ENCODE results near the gene MED13L.
"Not testable (repeated sequence)": the region's sequence is repeated elsewhere in the genome, so short reads cannot be mapped to it uniquely, and the experiment has no call there.

Gene MED13L

DNA sequence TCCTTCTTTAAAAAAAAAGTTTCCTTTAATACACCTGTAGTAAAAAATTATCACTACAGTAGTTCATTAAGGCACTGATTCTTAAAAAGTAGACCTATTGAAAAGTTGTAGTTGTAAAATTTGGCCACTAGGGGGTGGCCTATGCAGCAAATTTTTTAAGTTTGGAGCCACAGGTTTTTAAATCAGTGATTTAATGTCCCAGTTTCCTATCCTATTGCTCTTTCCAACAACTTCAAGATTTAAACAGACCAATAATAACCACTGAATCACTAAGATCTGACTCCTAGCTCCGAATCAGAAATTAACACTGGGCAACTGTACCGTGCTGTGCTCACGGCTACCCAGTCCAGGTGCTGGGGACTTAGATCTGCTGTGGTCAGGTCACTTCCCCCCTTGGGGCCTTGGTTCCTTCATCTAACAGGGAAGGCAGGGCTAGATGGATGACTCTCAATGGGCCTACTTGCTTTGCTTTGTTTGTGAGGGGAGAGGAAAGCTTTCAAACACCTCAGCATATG, 279.3 kb downstream of the MED13L start:
- no peak for DNase-seq

DNA sequence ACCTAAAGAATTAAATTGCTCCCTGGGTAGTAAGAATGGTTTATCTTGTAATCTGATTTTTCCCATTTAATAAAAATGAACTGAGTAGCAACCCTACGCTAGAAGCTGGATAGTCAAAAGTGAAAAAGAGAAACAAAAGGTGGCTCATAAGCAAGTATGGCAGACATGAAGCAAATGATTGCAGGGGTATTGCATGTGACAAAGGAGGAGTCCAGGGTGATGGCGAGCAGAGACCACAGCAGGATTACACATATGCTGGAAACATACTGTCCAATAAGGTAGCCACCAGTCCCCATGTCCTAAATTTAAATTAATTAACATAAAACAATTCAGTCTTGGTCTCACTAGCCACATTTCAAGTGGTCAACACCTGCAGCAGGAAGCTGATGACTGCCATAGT, 283.8 kb downstream of the MED13L start:
- no peak for DNase-seq

DNA sequence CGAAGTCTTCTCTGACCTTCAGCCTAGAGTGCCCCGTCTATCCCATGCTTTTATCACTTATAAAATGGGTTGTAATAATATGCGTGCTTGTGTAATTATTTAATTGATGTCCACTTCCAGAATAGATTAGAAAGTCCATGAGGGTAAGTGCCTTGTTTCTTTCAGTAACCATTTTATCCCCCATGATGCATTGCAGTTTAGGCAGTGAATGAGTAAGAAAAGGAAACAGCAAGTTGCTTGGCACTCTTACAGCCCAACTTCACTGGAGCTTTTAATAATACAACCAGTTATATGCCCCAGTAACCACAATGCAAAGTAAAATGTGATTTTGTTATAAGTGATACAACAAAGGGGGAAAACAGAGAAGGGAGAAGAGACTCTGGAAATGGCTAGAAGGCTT, 287.3 kb downstream of the MED13L start:
- no peak for DNase-seq

DNA sequence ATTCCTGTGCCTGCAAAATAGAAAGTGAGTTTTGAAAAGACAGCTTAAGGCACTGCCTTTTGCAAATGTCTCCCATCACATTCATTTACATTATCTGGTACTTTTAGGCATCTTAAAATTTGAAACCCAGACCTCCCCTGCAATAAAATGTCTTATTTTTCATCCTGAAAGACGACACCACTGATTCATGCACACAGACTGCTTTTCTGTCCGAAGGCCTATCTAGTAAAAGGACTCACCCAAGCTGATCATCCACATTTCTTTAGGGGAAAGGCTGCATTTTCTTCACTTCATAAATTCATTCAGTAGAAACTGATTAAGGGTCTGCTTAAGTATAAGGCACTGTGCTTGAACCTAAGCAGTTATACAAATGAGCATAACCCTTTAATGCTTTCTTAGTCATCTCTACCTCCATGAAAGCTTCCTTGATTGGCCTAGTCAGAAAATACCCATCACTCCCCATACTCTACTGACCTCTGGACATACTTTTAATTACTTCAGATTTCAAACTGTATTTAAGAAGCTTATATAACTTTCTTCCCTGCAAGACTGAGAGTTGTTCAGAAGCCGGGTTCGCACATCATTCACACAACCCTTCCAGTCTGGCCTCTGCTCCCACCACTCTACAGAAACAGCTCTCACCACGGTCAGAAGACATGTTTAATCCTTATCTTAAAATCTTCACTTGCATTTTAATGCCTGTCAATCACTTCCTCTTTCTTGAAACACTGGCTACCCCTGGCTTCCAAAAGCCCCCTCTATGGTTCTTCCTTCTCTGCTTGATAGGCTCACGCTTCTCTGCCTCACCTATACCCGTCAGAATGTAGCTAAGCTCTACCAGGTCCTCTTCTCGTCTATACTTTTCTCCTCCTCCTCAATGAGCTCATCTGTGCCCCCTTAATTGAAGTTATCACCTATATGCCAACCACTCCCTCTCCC, 288.6 kb downstream of the MED13L start:
- DNase-seq: no peak

DNA sequence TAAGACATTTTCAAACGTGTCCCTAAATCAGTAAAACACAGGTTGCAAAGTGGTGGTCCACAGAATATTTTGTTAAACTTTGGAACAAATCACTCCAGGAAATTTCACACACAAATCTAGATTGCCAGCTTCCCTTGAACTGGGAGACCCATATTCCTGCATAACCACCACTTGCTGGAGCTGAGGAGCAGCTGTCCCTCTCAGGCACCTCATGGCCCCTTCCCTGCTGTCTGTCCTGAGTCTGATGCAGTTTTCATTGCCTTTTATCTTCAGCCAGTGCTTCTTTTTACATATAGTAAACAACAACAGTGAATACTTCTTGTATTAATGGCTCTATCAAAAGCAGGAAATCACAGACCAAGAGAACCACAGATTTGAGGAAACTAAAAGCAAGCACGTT, 289.3 kb downstream of the MED13L start:
- DNase-seq: no peak

DNA sequence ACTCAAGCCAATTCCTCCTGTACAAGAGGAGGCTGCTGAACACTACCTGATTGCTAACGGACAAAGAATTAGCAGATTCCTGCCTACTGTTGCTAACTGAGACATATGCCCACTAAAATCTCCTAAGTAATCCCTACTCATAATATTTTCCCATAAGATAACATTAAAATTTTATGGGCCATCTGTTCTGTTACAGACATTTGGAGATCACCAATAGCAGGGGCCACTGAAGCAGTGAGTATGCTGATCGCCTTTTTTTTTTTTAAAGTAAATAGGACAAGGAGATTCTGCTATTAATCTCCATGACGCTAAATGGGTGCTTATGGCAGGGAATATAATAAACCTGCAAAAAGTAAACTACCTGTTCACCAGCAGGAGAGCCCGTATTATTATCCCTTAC, 292.9 kb downstream of the MED13L start:
- DNase-seq: peak; percentile 9

DNA sequence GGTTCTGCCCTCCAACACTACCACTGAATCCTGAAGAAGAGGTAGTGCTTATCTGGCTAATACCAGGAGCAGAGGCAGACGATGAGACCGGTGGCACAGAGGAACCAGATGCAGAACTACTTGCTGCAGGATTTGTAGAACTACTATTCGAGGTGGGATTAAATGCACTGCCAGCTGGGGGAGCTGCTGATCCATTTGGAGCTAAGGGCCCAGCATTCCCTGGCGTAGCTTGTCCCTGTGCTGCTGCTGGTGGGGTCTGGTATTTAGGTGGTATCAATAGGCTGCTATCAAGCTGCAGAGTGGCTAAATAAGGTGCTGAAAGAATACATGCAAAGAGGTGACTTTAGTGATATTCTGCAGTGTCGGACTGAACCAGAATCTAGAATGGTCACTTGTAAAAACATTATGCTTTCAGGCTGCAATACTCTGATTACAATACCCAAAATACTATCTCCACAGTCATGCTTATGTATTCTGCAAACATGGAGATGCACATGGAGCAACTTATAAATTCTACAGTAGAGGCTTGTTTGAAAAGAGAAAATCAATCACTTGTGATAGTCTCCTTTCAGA, 294.2 kb downstream of the MED13L start:
- DNase-seq: no peak

DNA sequence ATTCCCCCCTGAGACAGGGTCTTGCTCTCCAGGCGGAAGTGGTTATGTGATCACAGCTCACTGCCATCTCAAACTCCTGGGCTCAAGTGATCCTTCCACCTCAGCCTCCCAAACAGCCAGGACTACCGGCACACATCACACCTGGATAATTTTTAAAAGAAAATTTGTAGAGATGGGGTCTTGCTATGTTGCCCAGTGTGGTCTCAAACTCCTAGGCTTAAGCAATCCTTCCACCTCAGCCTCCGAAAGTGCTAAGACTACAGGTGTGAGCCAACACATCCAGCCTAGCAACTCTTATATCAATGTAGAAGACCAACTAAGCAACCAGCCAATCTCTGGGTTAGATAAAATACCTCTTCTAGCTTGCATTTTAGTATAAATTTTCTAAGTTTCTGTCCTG, 297.2 kb downstream of the MED13L start:
- no peak for DNase-seq

DNA sequence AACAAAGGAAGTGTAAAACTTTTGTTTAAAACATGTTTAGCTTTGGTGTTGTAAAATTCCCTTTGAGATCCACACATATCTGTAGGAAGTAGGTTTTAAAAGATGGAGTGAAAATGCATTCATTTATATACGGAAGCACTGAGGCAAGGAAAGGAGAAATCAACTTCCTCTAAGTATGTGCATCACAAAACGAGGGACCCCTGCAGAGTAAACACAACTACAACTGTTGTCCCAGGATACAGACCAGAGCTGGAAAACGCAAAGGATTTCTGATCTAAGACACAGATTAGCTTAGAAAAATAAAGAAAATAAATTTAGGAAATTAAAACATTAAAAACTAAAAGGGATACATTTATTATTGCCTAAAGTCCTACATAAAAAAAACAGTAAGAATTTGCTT, 297.6 kb downstream of the MED13L start:
- DNase-seq: no peak

DNA sequence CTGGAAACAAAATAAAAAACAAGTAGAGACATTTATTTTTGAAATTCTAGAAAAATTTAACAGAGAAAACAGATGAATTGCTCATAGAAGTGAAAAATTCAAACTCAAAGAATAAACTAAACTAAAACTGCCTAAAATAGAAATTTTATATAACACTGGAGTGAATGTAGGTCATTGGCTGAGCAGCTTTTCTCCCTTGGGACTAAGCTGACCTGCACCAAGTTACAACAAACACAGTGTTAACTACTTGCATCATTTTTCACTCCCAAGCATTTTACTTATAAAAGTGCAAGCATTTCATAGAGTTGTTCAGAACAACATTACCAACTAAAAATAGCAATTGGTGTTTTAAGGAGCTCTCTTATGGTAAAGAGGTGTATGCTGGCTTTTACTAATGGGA, 298.1 kb downstream of the MED13L start:
- no peak for DNase-seq

DNA sequence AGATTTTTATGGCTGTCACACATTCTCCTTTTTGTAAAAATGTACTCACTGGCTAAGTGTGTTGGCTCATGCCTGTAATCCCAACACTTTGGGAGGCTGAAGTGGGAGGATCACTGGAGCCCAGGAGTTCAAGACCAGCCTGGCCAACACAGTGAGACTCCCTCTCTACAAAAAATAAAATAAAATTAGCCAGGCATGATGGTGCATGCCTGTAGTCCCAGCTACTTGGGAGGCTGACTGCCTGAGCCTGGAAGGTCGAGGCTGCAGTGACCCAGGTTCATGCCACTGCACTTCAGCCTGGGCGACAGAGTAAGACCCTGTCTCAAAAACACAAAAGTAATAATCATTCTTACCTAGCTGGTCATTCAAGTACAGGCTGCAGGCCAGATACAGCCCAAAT, 300.7 kb downstream of the MED13L start:
- DNase-seq: not testable (repeated sequence)

DNA sequence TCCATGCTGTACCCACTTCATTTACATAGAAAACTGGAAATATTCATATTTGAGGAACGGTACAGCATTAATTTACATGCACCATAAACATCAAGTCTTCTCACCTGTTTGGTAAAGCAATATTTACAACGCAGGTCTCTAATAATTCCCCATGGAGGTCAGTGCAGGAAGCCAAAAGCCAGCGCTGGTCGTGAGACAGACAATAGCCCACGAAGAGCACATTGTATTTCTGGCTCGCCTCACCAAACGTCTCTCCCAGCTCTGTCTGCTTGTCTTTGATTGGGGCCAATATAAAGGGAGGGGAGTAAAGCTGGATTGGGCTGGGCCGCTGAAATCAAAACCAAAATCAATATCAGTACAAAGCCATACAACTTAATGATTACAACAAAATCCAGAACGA, 302.1 kb downstream of the MED13L start:
- no peak for DNase-seq

DNA sequence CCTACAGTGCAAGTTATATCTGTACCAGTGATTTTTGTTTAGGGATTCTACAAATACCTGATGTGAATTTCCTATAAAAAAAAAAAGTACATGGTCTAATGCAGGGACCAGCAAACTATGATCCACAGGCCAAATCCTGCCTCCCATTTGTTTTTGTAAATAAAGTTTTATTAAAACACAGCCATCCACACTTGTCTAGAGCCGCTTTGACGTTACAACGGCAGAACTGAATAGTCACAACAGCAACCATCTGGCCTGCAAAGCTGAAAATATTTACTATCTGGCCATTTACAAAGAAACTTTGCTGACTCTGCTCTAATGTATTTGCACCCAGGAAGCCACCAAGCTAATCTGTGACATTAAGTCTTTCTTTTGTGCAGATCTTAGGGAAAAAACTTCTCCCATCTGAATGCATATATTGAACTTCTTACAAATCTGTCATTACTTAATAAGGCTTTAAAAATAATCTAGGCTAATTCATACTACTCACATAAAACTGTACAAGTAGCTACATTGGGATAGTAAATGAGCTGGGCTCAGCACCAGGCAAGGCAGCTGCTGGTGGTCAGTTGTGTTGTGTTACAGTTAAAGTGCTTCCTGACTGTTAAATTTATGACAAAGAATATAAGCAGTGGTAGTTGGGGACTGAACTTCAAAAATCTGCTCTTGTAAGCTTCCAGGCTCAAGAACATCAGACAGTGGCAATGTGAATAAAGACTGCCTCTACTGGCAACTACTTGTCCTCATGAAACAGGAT, 303.3 kb downstream of the MED13L start:
- no peak for DNase-seq

DNA sequence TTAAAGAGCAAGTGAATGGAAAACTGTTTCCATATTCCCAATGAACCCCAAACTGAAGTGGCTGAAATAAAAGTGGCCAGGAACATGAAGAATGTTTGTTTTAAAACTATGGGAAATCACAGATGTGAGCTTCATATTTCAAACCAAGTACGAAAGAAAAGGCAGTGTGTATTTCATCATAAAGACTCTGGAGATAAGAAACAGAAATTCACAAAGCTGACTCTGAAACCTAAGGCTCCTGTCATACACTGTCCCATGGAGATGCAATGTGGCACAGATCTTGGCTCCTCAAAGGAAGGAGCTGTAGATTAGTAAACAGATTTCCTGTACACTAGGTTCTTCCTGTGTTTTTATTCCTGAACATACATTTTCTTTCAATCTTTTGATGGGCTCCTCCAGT, 304.4 kb downstream of the MED13L start:
- no peak for DNase-seq

DNA sequence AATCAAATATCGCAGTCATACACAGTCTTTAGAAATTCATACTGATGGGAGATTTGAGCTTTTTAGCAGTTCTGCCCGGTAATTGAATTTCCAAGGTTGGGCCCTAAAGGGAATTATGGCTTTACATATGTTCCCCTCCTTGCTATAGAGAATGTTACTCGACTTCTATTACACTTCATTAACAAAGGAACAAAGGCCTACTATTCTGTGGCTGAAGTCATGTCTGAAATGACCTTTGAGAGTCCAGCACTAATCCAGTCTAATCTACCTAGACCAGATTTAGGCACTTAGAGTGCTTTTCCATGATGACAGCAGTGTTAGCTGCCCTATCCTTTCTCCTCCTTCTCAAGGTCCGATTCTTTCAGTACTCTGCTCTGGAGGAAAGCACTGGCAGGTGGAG, 305.3 kb downstream of the MED13L start:
- DNase-seq: no peak

DNA sequence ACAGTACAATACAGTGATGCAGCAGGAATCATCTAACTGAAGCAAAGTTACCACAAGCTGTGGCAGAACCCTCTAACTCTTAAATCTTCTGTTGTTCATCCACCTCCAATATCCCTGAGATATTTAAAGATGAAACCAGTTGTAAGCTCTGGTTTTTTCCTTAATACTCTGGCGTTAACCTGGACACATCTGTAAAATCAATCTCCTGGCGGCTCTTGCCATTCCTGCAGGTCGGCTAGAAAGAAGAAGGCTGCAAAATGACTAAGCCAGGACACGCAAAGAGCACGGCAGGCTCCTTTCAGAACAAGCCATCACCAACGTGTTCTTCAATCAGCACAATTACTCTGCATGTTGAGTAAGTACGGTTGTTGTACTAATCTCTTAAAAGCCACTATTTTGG, 309.3 kb downstream of the MED13L start:
- no peak for DNase-seq

DNA sequence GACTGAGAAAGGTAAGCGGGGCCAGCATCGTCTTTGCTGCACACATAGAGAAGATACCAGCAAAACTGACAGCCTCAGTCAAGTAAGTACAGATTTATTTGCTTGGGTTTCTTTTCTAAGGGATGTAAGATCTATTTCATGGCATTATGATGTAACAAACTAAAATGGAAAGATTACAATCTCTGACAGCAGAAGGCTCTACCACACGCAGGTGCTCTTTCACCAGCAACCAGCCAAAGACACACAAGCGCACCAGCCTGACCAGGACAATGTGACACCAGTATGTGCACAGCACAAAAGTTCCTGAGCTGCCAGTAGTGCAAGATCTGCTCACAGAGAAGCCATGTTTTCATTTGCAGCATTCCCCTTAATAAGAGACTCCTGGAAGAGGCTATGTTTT, 311.1 kb downstream of the MED13L start:
- no peak for DNase-seq

DNA sequence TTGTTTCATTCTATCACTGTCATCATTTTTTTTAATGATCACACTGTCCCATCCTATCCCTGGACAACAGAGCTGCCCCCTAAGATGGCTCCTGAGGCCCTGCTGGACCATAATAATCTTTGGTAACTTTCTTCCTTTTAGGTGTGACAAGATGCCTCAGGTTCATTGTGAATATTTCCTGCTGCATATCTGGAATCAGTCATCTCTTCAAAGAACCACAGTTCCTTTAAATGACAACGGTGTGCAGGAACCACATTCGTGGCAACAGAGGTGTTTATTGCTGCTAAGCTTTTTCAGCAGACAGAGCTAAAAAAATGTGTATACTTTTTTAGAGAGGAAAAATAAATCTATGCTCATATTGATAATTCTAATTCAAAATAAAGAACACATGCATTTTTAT, 312.9 kb downstream of the MED13L start:
- DNase-seq: no peak

DNA sequence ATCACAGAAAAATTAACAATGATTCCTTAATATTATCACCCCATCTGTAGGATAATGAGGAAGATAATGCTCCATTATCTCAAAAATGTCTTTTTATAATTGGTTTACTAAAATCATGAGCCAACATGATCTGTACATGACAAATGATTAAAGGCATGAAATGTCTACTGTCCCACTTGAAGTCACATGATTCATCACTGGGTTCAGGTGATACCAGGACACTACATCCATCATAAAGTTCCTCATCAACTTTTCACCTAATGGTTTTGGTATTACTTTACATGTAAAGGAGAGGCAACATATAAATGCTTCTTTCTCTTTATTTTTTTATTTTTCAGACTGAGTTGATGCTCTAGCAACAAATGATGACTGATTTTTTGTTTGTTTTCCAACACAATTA, 313.3 kb downstream of the MED13L start:
- no peak for DNase-seq

DNA sequence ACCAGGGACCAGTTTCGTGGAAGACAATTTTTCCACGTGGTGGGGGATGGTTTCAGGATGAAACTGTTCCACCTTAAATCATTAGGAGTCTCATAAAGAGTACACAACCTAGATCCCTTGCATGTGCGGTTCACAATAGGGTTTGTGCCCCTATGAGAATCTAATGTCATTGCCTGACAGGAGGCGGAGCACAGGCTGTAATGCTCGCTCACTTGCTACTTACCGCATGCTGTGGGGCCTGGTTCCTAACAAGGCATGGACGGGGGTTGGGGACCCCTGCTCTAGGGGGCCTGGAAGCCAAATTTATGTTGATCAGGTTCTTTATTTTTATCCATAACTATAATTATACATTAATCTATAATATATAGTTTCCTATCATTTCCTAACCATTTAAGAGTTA, 315.3 kb downstream of the MED13L start:
- DNase-seq: no peak

DNA sequence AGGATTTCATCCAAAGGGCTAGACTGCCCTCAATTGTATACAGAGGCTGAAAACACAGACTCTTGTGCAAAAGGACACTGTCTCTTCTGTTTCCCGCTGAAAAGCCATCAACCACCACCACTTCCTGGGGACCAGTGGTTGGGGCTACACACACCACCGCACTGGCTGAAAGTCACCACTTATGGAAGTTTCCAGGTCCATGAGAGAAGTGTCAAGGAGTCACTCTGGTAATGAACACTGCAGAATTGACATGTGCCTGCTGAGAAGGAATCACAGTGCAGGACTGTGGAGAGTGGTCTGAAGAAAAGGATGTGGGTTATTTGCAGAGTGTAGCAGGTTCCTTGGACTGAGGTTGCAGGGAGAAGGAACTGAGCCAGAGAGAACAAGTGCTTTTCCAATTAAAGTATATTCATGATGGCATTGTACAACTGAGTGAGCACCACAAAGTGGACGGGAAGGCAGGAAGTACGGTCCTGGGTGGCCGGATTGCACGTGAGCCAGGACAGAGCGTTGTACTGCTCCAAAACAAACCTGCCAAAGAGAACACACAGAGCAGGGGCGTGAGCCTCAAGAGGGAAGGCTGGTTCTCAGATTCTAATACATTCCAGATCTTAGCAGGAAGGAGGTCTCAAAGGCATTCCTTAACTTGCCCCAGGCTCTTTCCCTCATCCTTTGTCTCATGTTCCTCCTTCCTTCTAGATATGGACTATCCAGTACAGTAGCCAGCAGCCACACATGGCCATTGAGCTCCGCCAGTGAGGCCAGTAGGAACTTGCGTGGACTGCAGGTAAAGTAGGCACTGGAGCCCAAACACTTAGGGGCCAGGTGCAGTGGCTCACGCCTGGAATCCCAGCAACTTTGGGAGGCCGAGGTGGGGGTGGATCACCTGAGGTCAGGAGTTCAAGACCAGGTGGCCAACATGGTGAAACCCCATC, 316.4 kb downstream of the MED13L start:
- no peak for DNase-seq

DNA sequence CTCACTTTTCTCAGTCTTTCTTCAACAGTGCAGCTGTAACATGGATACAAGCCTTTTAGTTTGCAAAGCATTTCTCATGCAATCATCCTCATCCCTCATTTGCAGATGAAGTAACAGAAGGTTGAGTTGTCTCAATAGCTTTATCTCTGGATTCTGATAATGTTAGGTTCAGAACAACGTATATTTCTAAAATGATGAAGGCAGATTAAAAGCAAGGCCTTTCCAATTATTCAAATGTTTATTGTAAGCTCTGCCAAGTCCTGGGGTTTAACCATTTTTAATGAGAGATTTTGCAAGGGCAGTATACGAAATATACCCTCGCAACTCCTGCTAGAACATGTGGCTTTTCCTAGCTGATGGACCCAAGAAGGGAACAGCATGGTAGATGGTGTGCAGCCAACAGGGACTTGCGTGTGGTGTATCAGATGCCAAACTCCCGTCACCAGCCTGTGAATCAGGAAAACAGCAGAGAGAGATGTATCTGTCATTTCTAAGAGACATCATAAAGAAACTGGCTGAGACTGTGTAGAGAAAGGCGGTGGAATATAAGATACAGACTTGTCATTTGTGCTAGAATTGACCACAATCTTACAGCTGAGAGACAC, 319.7 kb downstream of the MED13L start:
- DNase-seq: no peak

All from NCI-H1436 treated with DMSO at 0.1 percent for 48 hours (cell line).